ENCODE measurements around the gene NUF2.
"Not testable (repeated sequence)": the region's sequence is repeated elsewhere in the genome, so short reads cannot be mapped to it uniquely, and the experiment has no call there.

Gene NUF2

GRCh38 chr1:163291461-163291860 is 30.3 kb upstream of the NUF2 start:
- TF ChIP-seq CTCF (conservative IDR thresholded peaks at IDR 0.05; ENCODE audit: control insufficient read depth, insufficient read depth, low read depth, low read length) = no peak
- H3K4me3 ChIP-seq (ENCODE audit: control insufficient read depth, low read depth, low read length) = no peak overlapping the region
- DNase-seq (ENCODE audit: low read depth) = no peak

DNA sequence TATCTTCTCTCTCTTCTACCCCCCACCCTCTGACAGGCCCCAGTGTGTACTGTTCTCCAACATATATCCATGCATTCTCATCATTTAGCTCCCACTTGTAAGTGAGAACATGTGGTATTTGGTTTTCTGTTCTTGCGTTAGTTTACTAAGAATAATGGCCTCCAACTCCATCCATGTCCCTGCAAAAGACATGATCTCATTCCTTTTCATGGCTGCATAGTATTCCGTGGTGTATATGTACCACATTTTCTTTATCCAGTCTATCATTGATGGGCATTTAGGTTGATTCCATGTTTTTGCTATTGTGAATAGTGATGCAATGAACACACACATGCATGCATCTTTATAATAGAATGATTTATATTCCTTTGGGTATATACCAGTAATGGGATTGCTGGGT is 29.6 kb upstream of the NUF2 start:
- DNase-seq (ENCODE audit: low read depth); H3K4me3 ChIP-seq (ENCODE audit: control insufficient read depth, low read depth, low read length): not testable (repeated sequence)

DNA sequence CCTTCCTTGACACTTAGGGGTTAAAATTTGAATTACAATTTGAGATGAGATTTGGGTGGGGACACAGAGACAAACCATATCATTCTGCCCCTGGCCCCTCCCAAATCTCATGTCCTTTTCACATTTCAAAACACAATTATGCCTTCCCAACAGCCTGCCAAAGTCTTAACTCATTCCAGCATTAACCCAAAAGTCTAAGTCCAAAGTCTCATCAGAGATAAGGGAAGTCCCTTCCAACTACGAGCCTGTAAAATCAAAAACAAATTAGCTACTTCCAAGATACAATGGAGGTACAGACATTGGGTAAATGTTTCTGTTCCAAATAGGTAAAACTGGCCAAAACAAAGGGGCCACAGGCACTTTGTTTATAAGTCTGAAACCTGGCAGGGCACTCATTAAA is 28.3 kb upstream of the NUF2 start:
- not testable (repeated sequence) for DNase-seq (ENCODE audit: low read depth); H3K4me3 ChIP-seq (ENCODE audit: control insufficient read depth, low read depth, low read length)

- H3K4me3 ChIP-seq (ENCODE audit: control insufficient read depth, low read depth, low read length) = no peak overlapping the region
- DNase-seq (ENCODE audit: low read depth) = no peak
- TF ChIP-seq CTCF (conservative IDR thresholded peaks at IDR 0.05; ENCODE audit: control insufficient read depth, insufficient read depth, low read depth, low read length) = no peak
These were observed 25.8 kb upstream of the NUF2 start for GRCh38 chr1:163295949-163296348.

- no peak overlapping the region for H3K4me3 ChIP-seq (ENCODE audit: control insufficient read depth, low read depth, low read length)
- TF ChIP-seq CTCF (conservative IDR thresholded peaks at IDR 0.05; ENCODE audit: control insufficient read depth, insufficient read depth, low read depth, low read length) = no peak
- no peak for DNase-seq (ENCODE audit: low read depth)
These were observed 25.1 kb upstream of the NUF2 start for GRCh38 chr1:163296504-163297263.

- H3K4me3 ChIP-seq (ENCODE audit: control insufficient read depth, low read depth, low read length) = no peak overlapping the region
- no peak for DNase-seq (ENCODE audit: low read depth)
- no peak for TF ChIP-seq CTCF (conservative IDR thresholded peaks at IDR 0.05; ENCODE audit: control insufficient read depth, insufficient read depth, low read depth, low read length)
These were observed 23.4 kb upstream of the NUF2 start for GRCh38 chr1:163298365-163298764.

GRCh38 chr1:163300568-163300967 is 21.2 kb upstream of the NUF2 start:
- DNase-seq (ENCODE audit: low read depth) = no peak
- no peak overlapping the region for H3K4me3 ChIP-seq (ENCODE audit: control insufficient read depth, low read depth, low read length)
- TF ChIP-seq CTCF (conservative IDR thresholded peaks at IDR 0.05; ENCODE audit: control insufficient read depth, insufficient read depth, low read depth, low read length) = no peak

GRCh38 chr1:163303561-163303960 is 18.2 kb upstream of the NUF2 start:
- no peak for TF ChIP-seq CTCF (conservative IDR thresholded peaks at IDR 0.05; ENCODE audit: control insufficient read depth, insufficient read depth, low read depth, low read length)
- no peak for DNase-seq (ENCODE audit: low read depth)
- H3K4me3 ChIP-seq (ENCODE audit: control insufficient read depth, low read depth, low read length) = no peak overlapping the region
